GM06990 (cell line): ENCODE results near the gene KHDC3L.

Experiments used
- DNase-seq: peaks from one replicate; pipeline ENCODE4 v3.0.0-alpha.2; 2011; ENCODE audit not compliant: insufficient read length; ENCODE audit errors: extremely low read depth
- H3K27me3 ChIP-seq: replicated peaks from 2 replicates; pipeline ENCODE4 v1.6.0; 2011; ENCODE audit warnings: low read length; ENCODE audit not compliant: control insufficient read depth, insufficient read depth
- H3K36me3 ChIP-seq: 2 replicates; pipeline ENCODE4 v1.5.1; 2011; ENCODE audit warnings: low read length; ENCODE audit not compliant: control insufficient read depth, insufficient read depth
- H3K4me3 ChIP-seq: replicated peaks from 2 replicates; pipeline ENCODE4 v1.5.1; 2011; ENCODE audit warnings: low read depth, mild to moderate bottlenecking, control low read depth, low read length
- TF ChIP-seq, protein P1 (sequence below): IDR thresholded peaks from 2 replicates; pipeline ENCODE4 v1.5.1; 2011; ENCODE audit warnings: low read length, control low read depth, mild to moderate bottlenecking, inconsistent platforms; ENCODE audit not compliant: insufficient read depth, poor library complexity, severe bottlenecking

KHDC3L gene

DNA sequence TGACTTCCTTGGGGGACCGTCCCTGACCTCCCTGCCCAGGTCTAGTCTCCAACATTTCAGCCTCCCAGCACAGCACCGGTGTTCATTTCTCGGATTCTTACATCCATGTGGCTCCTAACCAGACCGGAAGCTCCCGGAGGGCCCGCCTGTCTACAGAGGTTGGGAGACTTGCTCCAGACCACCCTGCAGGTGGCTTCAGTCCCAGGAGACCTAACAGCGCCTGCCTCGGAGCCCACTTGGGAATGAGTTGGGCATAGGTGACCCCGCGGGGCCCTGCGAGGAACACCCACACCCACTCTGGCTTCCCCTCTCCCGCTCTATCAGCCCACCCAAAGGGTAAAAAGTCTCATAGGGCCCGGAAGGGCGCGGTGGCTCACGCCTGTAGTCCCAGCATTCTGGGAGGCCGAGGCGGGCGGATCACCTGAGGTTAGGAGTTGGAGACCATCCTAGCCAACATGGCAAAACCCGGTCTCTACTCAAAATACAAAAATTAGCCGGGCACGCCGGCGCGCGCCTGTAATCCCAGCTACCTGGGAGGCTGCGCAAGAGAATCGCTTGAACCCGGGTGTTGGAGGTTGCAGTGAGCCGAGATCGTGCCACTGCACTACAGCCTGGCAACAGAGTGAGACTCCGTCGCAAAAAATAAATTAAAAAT lies 13.8 kb upstream of the KHDC3L start:
- Histone ChIP-seq H3K27me3 (no peaks in the 10 kb centered on the region; the same call in 1 of the 2 replicates), H3K36me3 (no peaks in the 10 kb centered on the region), H3K4me3 (no peak overlapping the region)
- no peak for DNase-seq
- TF ChIP-seq, protein P1, sequence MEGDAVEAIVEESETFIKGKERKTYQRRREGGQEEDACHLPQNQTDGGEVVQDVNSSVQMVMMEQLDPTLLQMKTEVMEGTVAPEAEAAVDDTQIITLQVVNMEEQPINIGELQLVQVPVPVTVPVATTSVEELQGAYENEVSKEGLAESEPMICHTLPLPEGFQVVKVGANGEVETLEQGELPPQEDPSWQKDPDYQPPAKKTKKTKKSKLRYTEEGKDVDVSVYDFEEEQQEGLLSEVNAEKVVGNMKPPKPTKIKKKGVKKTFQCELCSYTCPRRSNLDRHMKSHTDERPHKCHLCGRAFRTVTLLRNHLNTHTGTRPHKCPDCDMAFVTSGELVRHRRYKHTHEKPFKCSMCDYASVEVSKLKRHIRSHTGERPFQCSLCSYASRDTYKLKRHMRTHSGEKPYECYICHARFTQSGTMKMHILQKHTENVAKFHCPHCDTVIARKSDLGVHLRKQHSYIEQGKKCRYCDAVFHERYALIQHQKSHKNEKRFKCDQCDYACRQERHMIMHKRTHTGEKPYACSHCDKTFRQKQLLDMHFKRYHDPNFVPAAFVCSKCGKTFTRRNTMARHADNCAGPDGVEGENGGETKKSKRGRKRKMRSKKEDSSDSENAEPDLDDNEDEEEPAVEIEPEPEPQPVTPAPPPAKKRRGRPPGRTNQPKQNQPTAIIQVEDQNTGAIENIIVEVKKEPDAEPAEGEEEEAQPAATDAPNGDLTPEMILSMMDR, result no peak

DNA sequence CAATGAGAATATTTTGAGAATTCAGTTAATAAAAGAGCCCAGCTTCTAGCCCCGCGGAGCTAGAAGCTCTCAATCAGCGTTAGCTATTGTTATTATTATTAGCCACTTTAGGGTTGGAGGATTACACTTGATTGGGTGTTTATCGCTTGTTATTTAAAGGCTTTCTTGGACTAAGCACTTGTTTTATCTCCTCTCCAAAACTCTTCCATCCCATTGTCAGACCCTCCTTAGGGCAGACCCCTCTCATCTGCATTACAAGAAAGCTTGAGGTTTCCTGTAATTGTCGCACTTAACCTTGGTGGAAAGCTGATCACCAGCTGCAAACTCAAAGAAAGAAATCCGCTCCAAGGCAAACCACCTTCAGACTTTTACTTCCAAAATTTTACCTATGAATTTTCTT lies 13.1 kb upstream of the KHDC3L start:
- DNase-seq, result no peak
- H3K4me3 ChIP-seq, result no peak overlapping the region
- TF ChIP-seq, protein P1, result no peak
- H3K27me3 ChIP-seq, result no peaks in the 10 kb centered on the region; the same call in 1 of the 2 replicates
- H3K36me3 ChIP-seq, result no peaks in the 10 kb centered on the region

DNA sequence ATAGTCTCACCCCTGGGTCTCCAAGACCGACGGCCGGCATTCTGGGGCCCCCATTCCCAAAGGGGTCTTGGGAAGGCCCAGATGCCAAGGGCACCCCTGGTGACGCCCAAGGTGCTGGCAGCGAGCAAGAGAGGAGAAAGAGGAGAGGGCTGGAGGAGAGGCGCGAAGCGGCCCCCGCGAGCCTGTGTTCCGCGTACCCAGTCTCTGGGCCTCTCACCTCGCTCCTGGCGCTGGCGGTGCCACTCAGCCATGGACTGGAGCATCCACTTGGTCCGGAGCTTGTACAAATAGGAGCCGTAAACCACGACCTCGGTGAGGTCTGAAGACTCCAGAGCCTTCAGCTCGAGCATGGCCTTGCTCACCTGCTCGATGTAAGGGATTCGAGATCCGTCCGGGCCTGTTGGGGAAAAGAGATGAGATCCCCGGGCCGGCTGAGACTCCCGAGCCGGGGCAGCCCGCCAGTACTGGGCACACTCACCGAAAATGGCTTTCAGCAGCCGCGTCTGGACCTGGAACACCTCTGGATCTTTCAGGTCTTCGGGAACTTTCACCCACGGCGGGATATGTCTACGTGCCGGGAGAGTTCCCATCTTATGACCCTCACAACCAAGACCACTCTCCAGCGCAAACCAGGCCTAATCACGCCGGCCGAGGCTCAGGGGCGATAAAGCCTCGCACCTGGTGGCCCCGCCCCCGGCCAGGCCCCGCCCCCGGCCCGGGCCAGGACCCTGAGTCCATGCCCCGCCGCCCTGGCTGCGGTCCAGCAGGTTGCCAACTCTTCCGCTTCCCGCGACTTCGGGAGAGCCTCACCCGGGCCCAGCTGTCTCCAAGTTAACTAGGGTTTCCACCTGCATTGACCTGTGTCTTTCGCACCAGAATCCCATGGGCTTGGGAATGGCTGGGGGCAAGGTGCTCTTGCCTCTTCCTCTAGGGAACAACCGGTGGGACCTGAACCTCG lies 8.5 kb upstream of the KHDC3L start, which contains the start of gene DPPA5:
Gene DPPA5 (minus strand): TSS at position 641 of the 958 bp plus-strand sequence. CDS start 51 bp downstream, at position 590.
- no peak for DNase-seq
- TF ChIP-seq, protein P1, result no peak

GRCh38 chr6:73362869-73363536 lies 545 bp downstream of the KHDC3L start:
- no peaks in the 10 kb centered on the region for H3K36me3 ChIP-seq
- TF ChIP-seq, protein P1, result no peak
- H3K27me3 ChIP-seq, result no peaks in the 10 kb centered on the region
- no peak for DNase-seq
- H3K4me3 ChIP-seq, result no peak overlapping the region

More for the DNA sequence above, 8.5 kb upstream of the KHDC3L start, which contains the start of gene DPPA5:
- H3K36me3 ChIP-seq, result no peaks in the 10 kb centered on the region
- no peak within 1 kb of the TSS for H3K4me3 ChIP-seq
- no peaks in the 10 kb centered on the region; the same call in 1 of the 2 replicates for H3K27me3 ChIP-seq

DNA sequence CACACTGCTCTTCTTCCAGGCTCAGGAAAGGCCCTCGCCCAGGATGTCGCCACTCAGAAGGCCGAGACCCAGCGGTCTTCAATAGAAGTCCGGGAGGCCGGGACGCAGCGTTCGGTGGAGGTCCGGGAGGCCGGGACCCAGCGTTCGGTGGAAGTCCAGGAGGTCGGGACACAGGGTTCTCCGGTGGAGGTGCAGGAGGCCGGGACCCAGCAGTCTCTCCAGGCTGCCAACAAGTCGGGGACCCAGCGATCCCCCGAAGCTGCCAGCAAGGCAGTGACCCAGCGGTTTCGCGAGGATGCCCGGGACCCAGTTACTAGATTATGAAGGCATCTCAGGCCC lies 1.0 kb downstream of the KHDC3L start:
- no peak for DNase-seq
- Histone ChIP-seq H3K27me3 (no peaks in the 10 kb centered on the region), H3K36me3 (no peaks in the 10 kb centered on the region), H3K4me3 (no peak overlapping the region)
- TF ChIP-seq, protein P1, result no peak
